ACC112 (cell line): ENCODE results near the gene SULT2A1.
"Not testable (repeated sequence)": the region's sequence is repeated elsewhere in the genome, so short reads cannot be mapped to it uniquely, and the experiment has no call there.

Source experiments
- H2AFZ ChIP-seq: fragments of 200-600 bp; sonication (generic); one replicate; pipeline ENCODE4 v1.6.0; 2017; ENCODE audit warnings: antibody characterized with exemption, low read length; ENCODE audit not compliant: unreplicated experiment
- H3K27ac ChIP-seq: fragments of 200-600 bp; sonication (generic); 2 replicates; pipeline ENCODE4 v1.5.1; 2014; ENCODE audit warnings: low read depth, mild to moderate bottlenecking, antibody characterized with exemption, low read length, moderate library complexity
- H3K27me3 ChIP-seq: fragments of 200-600 bp; sonication (generic); 2 replicates; pipeline ENCODE4 v1.6.1; 2014; ENCODE audit warnings: mild to moderate bottlenecking, antibody characterized with exemption, low read length, moderate library complexity, mixed read lengths; ENCODE audit not compliant: insufficient read depth
- H3K36me3 ChIP-seq: fragments of 200-600 bp; sonication (generic); 2 replicates; pipeline ENCODE4 v1.6.1; 2016; ENCODE audit warnings: mild to moderate bottlenecking, antibody characterized with exemption, low read length, moderate library complexity, mixed read lengths; ENCODE audit not compliant: insufficient read depth
- H3K4me1 ChIP-seq: fragments of 200-600 bp; sonication (generic); one replicate; pipeline ENCODE4 v1.6.1; 2016; ENCODE audit warnings: low read length, mixed read lengths; ENCODE audit not compliant: insufficient read depth, unreplicated experiment, control insufficient read depth
- H3K4me3 ChIP-seq: fragments of 200-600 bp; sonication (generic); 2 replicates; pipeline ENCODE4 v1.5.1; 2014; ENCODE audit warnings: mild to moderate bottlenecking, low read depth, low read length
- H3K79me2 ChIP-seq: fragments of 200-600 bp; sonication (generic); one replicate; pipeline ENCODE4 v1.6.0; 2016; ENCODE audit warnings: low read length; ENCODE audit not compliant: control insufficient read depth, unreplicated experiment, insufficient read depth

SULT2A1 gene

GRCh38 chr19:47886010-47886559 is at the start of gene SULT2A1:
Gene SULT2A1 (minus strand): TSS chr19:47886315. CDS start chr19:47886257, 58 bp downstream.
- peaks cover 22% of the 10 kb centered on the region for H3K27me3 ChIP-seq
- no peak within 1 kb of the TSS for H3K27ac ChIP-seq
- H3K4me1 ChIP-seq, result no peaks in the 10 kb centered on the region
- no peaks in the 10 kb centered on the region for H3K36me3 ChIP-seq
- no peak within 1 kb of the TSS for H3K4me3 ChIP-seq
- no peaks in the 10 kb centered on the region for H3K79me2 ChIP-seq
- no peak within 1 kb of the TSS for H2AFZ ChIP-seq

GRCh38 chr19:47928581-47928980 is 42.5 kb upstream of the SULT2A1 start:
- not testable (repeated sequence) for H3K36me3 ChIP-seq, H2AFZ ChIP-seq, H3K4me1 ChIP-seq, H3K27ac ChIP-seq, H3K27me3 ChIP-seq, H3K4me3 ChIP-seq, H3K79me2 ChIP-seq

DNA sequence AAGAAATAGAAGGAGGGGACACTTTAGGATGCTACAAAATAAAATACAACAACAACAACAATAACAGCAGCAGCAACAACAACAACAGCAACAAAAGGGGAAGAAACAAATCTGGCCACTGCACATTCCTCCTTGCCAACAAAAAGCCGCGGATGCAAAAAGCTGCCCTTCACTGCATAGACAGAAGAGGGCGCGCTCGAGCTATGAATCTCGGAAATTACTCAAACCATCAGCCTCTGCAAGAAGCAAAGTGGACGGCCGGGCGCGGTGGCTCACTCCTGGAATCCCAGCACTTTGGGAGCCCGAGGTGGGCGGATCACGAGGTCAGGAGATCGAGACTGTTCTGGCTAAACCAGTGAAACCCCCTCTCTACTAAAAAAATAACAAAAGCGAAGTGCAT is 34.0 kb upstream of the SULT2A1 start:
- not testable (repeated sequence) for H3K4me1 ChIP-seq, H3K27ac ChIP-seq, H3K27me3 ChIP-seq, H3K79me2 ChIP-seq, H3K4me3 ChIP-seq, H3K36me3 ChIP-seq, H2AFZ ChIP-seq

GRCh38 chr19:47910191-47910590 is 24.1 kb upstream of the SULT2A1 start:
- not testable (repeated sequence) for H3K27ac ChIP-seq, H3K36me3 ChIP-seq, H3K27me3 ChIP-seq, H3K4me3 ChIP-seq, H3K79me2 ChIP-seq, H3K4me1 ChIP-seq, H2AFZ ChIP-seq

- not testable (repeated sequence) for H3K27ac ChIP-seq, H3K4me1 ChIP-seq, H3K27me3 ChIP-seq, H3K4me3 ChIP-seq, H3K36me3 ChIP-seq, H2AFZ ChIP-seq, H3K79me2 ChIP-seq
Measured at GRCh38 chr19:47909350-47909749, 23.2 kb upstream of the SULT2A1 start.

DNA sequence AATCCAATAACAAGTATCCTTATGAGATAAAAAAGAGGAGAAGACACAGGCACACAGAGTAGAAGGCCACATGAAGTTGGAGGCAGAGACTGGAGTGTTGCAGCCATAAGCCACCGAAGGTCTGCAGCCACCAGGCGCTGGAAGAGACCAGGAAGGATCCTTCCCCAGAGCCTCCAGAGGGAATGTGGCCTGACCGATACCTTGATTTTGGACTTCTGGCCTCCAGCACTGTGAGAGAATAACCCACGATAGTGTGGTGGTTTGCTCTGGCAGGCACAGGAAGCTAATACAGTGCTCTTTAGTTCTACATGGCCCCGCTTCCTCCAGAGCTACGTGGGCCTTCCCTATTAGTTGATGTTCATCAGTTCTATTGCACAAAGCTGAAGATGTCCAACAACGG is 15.3 kb upstream of the SULT2A1 start:
- no peaks in the 10 kb centered on the region for H3K36me3 ChIP-seq
- H3K4me1 ChIP-seq, result no peaks in the 10 kb centered on the region
- H3K27ac ChIP-seq, result no peak overlapping the region
- 0 out of 2 replicates have a peak, but pooled peaks cover 4% of the 10 kb centered on the region for H3K27me3 ChIP-seq
- H3K4me3 ChIP-seq, result no peak overlapping the region
- H2AFZ ChIP-seq, result no peak overlapping the region
- H3K79me2 ChIP-seq, result no peaks in the 10 kb centered on the region

GRCh38 chr19:47899335-47899734 is 13.2 kb upstream of the SULT2A1 start:
- Histone ChIP-seq H3K4me1 (no peaks in the 10 kb centered on the region), H3K27me3 (0 out of 2 replicates have a peak, but pooled peaks cover 4% of the 10 kb centered on the region), H3K27ac (no peak overlapping the region), H3K79me2 (no peaks in the 10 kb centered on the region), H3K4me3 (no peak overlapping the region), H3K36me3 (no peaks in the 10 kb centered on the region), H2AFZ (no peak overlapping the region)

DNA sequence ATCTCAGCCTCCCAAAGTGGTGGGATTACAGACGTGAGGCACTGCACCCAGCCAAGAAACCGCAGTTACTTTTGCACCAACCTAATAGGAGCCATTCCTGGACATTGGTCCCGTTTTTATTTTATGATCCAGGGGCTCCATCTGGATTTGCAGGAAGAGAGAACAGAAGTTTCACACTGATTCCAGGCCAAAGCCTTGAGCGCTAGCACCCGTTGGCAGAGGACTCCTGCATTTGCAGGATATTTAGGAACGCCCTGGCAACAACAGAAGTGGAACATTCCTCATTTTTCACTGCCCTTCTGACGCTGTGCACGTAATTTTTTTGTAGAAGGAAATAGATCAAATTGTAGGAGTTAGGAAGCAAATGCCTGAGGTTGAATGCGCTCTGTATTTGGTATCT is 11.7 kb upstream of the SULT2A1 start:
- H2AFZ ChIP-seq, result no peak overlapping the region

GRCh38 chr19:47896773-47897172 is 10.7 kb upstream of the SULT2A1 start:
- Histone ChIP-seq H3K27me3 (no peaks in the 10 kb centered on the region), H2AFZ (no peak overlapping the region), H3K36me3 (no peaks in the 10 kb centered on the region), H3K4me3 (no peak overlapping the region), H3K79me2 (no peaks in the 10 kb centered on the region), H3K4me1 (no peaks in the 10 kb centered on the region), H3K27ac (no peak overlapping the region)

More for the DNA sequence above, 11.7 kb upstream of the SULT2A1 start:
- 0 out of 2 replicates have a peak, but pooled peaks cover 4% of the 10 kb centered on the region for H3K27me3 ChIP-seq
- no peaks in the 10 kb centered on the region for H3K79me2 ChIP-seq
- H3K4me3 ChIP-seq, result no peak overlapping the region
- H3K4me1 ChIP-seq, result no peaks in the 10 kb centered on the region
- no peak overlapping the region for H3K27ac ChIP-seq
- H3K36me3 ChIP-seq, result no peaks in the 10 kb centered on the region

GRCh38 chr19:47896019-47896418 is 9.9 kb upstream of the SULT2A1 start:
- no peaks in the 10 kb centered on the region for H3K79me2 ChIP-seq
- H3K36me3 ChIP-seq, result no peaks in the 10 kb centered on the region
- no peak overlapping the region for H3K4me3 ChIP-seq
- H3K27ac ChIP-seq, result no peak overlapping the region
- H2AFZ ChIP-seq, result no peak overlapping the region
- no peaks in the 10 kb centered on the region for H3K27me3 ChIP-seq
- H3K4me1 ChIP-seq, result no peaks in the 10 kb centered on the region

GRCh38 chr19:47895165-47895782 is 9.2 kb upstream of the SULT2A1 start:
- no peaks in the 10 kb centered on the region for H3K36me3 ChIP-seq
- H2AFZ ChIP-seq, result no peak overlapping the region
- no peak overlapping the region for H3K4me3 ChIP-seq
- H3K27ac ChIP-seq, result no peak overlapping the region
- no peaks in the 10 kb centered on the region for H3K4me1 ChIP-seq
- H3K27me3 ChIP-seq, result no peaks in the 10 kb centered on the region
- no peaks in the 10 kb centered on the region for H3K79me2 ChIP-seq
